ENCODE measurements around the gene BIN1.

GRCh38 chr2:127095367-127095641 is 11.7 kb downstream of the BIN1 start:
- TF ChIP-seq CTCF (conservative IDR thresholded peaks at IDR 0.05; ENCODE audit: low read depth, low read length), result no peak
- no peak for TF ChIP-seq EZH2phosphoT487 (IDR thresholded peaks at IDR 0.05; ENCODE audit: borderline replicate concordance, low read length)
- TF ChIP-seq EZH2 (IDR thresholded peaks at IDR 0.05; ENCODE audit: low read length, unreplicated experiment), result no peak
